ENCODE results near the gene NFKBIZ. TPM values are rescaled to one million over a fixed set of nuclear protein-coding genes. Genes with fewer than 3 reads are reported as not detected.

Gene NFKBIZ
- total and polyA plus RNA-seq, 9 of the 15 experiments (the other 6 are each of a cell fraction or from before 2014, with no cell fraction given), result 1.2 to 13.7 (median 5.7) TPM

- peaks cover 6% of the 10 kb centered on the region; the same call in 1 of the 2 replicates for H4K20me1 ChIP-seq (replicated peaks; ENCODE audit: control insufficient read depth, insufficient read depth, low read length)
- H3K36me3 ChIP-seq (ENCODE audit: control insufficient read depth, insufficient read depth, low read length), result peaks cover 38% of the 10 kb centered on the region
- H3K9me1 ChIP-seq (ENCODE audit: control insufficient read depth, insufficient read depth, low read length), result no peaks in the 10 kb centered on the region
- H3K4me1 ChIP-seq (replicated peaks in 1 of 2; ENCODE audit: control insufficient read depth in 2 of 2, insufficient read depth in 2 of 2, low read length in 2 of 2), result peaks cover 8 to 10% of the 10 kb centered on the region in 2 experiments; a peak in 3 of 5 replicates
- H3K9ac ChIP-seq (ENCODE audit: insufficient read depth in 1 of 2, low read depth in 2 of 2, low read length in 2 of 2), result peak overlapping the region; percentile 82 to 94
- ATAC-seq, result no peak
- in situ Hi-C loops (cut with MboI), result no loop called here
- peak overlapping the region; percentile 86 for H3K4me3 ChIP-seq
- H2AFZ ChIP-seq (ENCODE audit: low read depth, low read length), result peak overlapping the region; percentile 80
- intact Hi-C loops (cut with micrococcal nuclease), result loop anchor here (2.0 kb wide), 1 partner anchor 36 kb away; no protein-coding TSS in a partner anchor
- POLR2A ChIA-PET, result interaction anchor here (0.7 to 2.2 kb wide), 11 partner anchors 8 to 332 kb away, joined by 3 to 16 read pairs (median 5); partner anchors contain the start of gene CEP97
- TSS peak; percentile 52 for BruUV-seq (replicated peaks)
- whole genome bisulfite sequencing (ENCODE audit: insufficient coverage, low coverage, missing lambda C conversion rate), result 2% methylated on average over 18 of the region's 19 CpGs
- peak overlapping the region; percentile 81 for H3K27ac ChIP-seq (ENCODE audit: extremely low read depth, low read depth, low read length)
- H3K79me2 ChIP-seq (ENCODE audit: control insufficient read depth, insufficient read depth, low read length), result peaks cover 25% of the 10 kb centered on the region
- no peaks in the 10 kb centered on the region for H3K9me3 ChIP-seq (replicated peaks; ENCODE audit: control insufficient read depth, insufficient read depth, low read depth, low read length)
- H3K4me2 ChIP-seq (ENCODE audit: insufficient read depth, low read length), result peak overlapping the region; percentile 80
- peak; percentile 74 for FAIRE-seq
- no peaks in the 10 kb centered on the region for H3K27me3 ChIP-seq (ENCODE audit: control insufficient read depth in 2 of 2, insufficient read depth in 2 of 2, low read length in 2 of 2)
- CTCF ChIA-PET (ENCODE audit: low intra/inter-chr PET ratio), result no interaction called here
- peak in 2 of 4 experiments; percentile 17 to 51 for DNase-seq (ENCODE audit: extremely low read depth in 1 of 4, low spot score in 3 of 4)
- TF ChIP-seq FUS (optimal IDR thresholded peaks at IDR 0.05; ENCODE audit: low read depth, low read length), result no peak
- peak; percentile 63 for TF ChIP-seq ZNF384 (IDR thresholded peaks at IDR 0.05; ENCODE audit: low read depth, low read length)
- TF ChIP-seq, protein P1, sequence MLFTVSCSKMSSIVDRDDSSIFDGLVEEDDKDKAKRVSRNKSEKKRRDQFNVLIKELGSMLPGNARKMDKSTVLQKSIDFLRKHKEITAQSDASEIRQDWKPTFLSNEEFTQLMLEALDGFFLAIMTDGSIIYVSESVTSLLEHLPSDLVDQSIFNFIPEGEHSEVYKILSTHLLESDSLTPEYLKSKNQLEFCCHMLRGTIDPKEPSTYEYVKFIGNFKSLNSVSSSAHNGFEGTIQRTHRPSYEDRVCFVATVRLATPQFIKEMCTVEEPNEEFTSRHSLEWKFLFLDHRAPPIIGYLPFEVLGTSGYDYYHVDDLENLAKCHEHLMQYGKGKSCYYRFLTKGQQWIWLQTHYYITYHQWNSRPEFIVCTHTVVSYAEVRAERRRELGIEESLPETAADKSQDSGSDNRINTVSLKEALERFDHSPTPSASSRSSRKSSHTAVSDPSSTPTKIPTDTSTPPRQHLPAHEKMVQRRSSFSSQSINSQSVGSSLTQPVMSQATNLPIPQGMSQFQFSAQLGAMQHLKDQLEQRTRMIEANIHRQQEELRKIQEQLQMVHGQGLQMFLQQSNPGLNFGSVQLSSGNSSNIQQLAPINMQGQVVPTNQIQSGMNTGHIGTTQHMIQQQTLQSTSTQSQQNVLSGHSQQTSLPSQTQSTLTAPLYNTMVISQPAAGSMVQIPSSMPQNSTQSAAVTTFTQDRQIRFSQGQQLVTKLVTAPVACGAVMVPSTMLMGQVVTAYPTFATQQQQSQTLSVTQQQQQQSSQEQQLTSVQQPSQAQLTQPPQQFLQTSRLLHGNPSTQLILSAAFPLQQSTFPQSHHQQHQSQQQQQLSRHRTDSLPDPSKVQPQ (CRISPR knock-in tag; IDR thresholded peaks at IDR 0.05; ENCODE audit: borderline replicate concordance), result no peak
- no peak for TF ChIP-seq ZNF76 (CRISPR knock-in tag; IDR thresholded peaks at IDR 0.05; ENCODE audit: borderline replicate concordance)
- no peak for TF ChIP-seq ERF (CRISPR knock-in tag; IDR thresholded peaks at IDR 0.05)
- TF ChIP-seq CEBPB (tag; IDR thresholded peaks at IDR 0.05), result peak; percentile 59; the same call in 1 of the 2 replicates
- no peak for TF ChIP-seq ZNF24 (IDR thresholded peaks at IDR 0.05)
- TF ChIP-seq POLR2H (tag; IDR thresholded peaks at IDR 0.05; ENCODE audit: low read depth), result peak; percentile 25; the same call in 1 of the 2 replicates
- TF ChIP-seq, protein P2, sequence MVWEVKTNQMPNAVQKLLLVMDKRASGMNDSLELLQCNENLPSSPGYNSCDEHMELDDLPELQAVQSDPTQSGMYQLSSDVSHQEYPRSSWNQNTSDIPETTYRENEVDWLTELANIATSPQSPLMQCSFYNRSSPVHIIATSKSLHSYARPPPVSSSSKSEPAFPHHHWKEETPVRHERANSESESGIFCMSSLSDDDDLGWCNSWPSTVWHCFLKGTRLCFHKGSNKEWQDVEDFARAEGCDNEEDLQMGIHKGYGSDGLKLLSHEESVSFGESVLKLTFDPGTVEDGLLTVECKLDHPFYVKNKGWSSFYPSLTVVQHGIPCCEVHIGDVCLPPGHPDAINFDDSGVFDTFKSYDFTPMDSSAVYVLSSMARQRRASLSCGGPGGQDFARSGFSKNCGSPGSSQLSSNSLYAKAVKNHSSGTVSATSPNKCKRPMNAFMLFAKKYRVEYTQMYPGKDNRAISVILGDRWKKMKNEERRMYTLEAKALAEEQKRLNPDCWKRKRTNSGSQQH (CRISPR knock-in tag; IDR thresholded peaks at IDR 0.05), result no peak
- no peak for TF ChIP-seq E2F5 (CRISPR knock-in tag; IDR thresholded peaks at IDR 0.05)
- no peak for TF ChIP-seq NKRF (IDR thresholded peaks at IDR 0.05; ENCODE audit: borderline replicate concordance)
- no peak for TF ChIP-seq ZNF668 (CRISPR knock-in tag; IDR thresholded peaks at IDR 0.05)
- TF ChIP-seq EWSR1 (IDR thresholded peaks at IDR 0.05; ENCODE audit: borderline replicate concordance, low read depth, partially characterized antibody), result no peak
- TF ChIP-seq DMBX1 (CRISPR knock-in tag; IDR thresholded peaks at IDR 0.05; ENCODE audit: borderline replicate concordance), result no peak
Observed at GRCh38 chr3:101850246-101851051, 1.1 kb downstream of the NFKBIZ start.
